GM12878 (cell line): ENCODE results near the gene PHF21B. TPM values are rescaled to one million over a fixed set of nuclear protein-coding genes. Genes with fewer than 3 reads are reported as not detected.

ENCODE experiments used
- ATAC-seq: fragments of 200-7000 bp; cut with Tn5 transposase; 3 replicates; pipeline ENCODE4 v1.9.1; 2020; ENCODE audit warnings: mild to moderate bottlenecking, moderate library complexity
- BruUV-seq: library from RNA; stranded (reverse); fragments of 400-500 nt; replicated peaks from 2 replicates; lab custom pipeline; 2021; lab: Mats Ljungman, UMichigan
- CTCF ChIA-PET: fragments of 300-600 bp; sonication (Branson Sonifier 250); formaldehyde crosslinking; extraction: SDS; loops from one replicate; lab custom pipeline; 2021; ENCODE audit warnings: inconsistent platforms; lab: Yijun Ruan, JAX
- POLR2A ChIA-PET: fragments of 350-600 bp; formaldehyde crosslinking; extraction: SDS; loops from one replicate; lab custom pipeline; 2021; ENCODE audit warnings: inconsistent platforms; lab: Charles Lee
- RAD21 ChIA-PET: fragments of 300-600 bp; sonication (Branson Sonifier 250); formaldehyde crosslinking; loops from one replicate; lab custom pipeline; 2023; ENCODE audit warnings: antibody characterized with exemption; ENCODE audit not compliant: unreplicated experiment; lab: Charles Lee
- SMC1A ChIA-PET: fragments of 300-600 bp; sonication (Branson Sonifier 250); formaldehyde crosslinking; loops from one replicate; lab custom pipeline; 2023; ENCODE audit not compliant: unreplicated experiment, uncharacterized antibody; lab: Charles Lee
- DNase-seq: peaks from one replicate; pipeline ENCODE4 v3.0.0-alpha.2; 2011; ENCODE audit warnings: low read depth, low spot score
- FAIRE-seq: peaks from 3 replicates; lab custom pipeline; 2011; peaks lifted over from hg19 to GRCh38; lab: Jason Lieb, UNC
- H2AFZ ChIP-seq: 2 replicates; pipeline ENCODE4 v1.6.0; 2011; ENCODE audit warnings: low read depth, low read length, control low read depth; ENCODE audit not compliant: control insufficient read depth
- H3K27ac ChIP-seq: 2 replicates; pipeline ENCODE4 v1.5.1; 2011; ENCODE audit warnings: control low read depth; ENCODE audit not compliant: control insufficient read depth, insufficient read depth
- H3K27me3 ChIP-seq, 2 experiments: replicated peaks in 1 of 2; 2 replicates each; pipeline versions ENCODE4 v1.6.0 to v1.6.1; 2011; ENCODE audit warnings: low read length in 1 of 2; ENCODE audit not compliant: control insufficient read depth in 2 of 2, insufficient read depth in 2 of 2
- H3K36me3 ChIP-seq, 2 experiments: 2 replicates each; pipeline ENCODE4 v1.5.1; 2011; ENCODE audit warnings: low read length in 1 of 2; ENCODE audit not compliant: control insufficient read depth in 2 of 2, insufficient read depth in 2 of 2
- H3K4me1 ChIP-seq: 2 replicates; pipeline ENCODE4 v1.6.1; 2011; ENCODE audit warnings: mild to moderate bottlenecking, low read length, moderate library complexity, mixed read lengths; ENCODE audit not compliant: control insufficient read depth, insufficient read depth
- H3K4me2 ChIP-seq: 2 replicates; pipeline ENCODE4 v1.6.0; 2011; ENCODE audit warnings: control low read depth; ENCODE audit not compliant: control insufficient read depth, insufficient read depth
- H3K4me3 ChIP-seq: fragments of 200-600 bp; sonication (generic); 2 replicates; pipeline ENCODE4 v1.5.1; 2016
- H3K79me2 ChIP-seq: 2 replicates; pipeline ENCODE4 v1.6.0; 2011; ENCODE audit warnings: low read length; ENCODE audit not compliant: control insufficient read depth, insufficient read depth
- H3K9ac ChIP-seq: 2 replicates; pipeline ENCODE4 v1.8.0; 2011; ENCODE audit warnings: low read length, control low read depth, mixed read lengths; ENCODE audit not compliant: control insufficient read depth, insufficient read depth
- H3K9me3 ChIP-seq: replicated peaks from 3 replicates; pipeline ENCODE4 v1.5.1; 2011; ENCODE audit warnings: mild to moderate bottlenecking, low read length; ENCODE audit not compliant: control insufficient read depth, insufficient read depth
- H4K20me1 ChIP-seq: 2 replicates; pipeline ENCODE4 v1.6.0; 2011; ENCODE audit not compliant: control insufficient read depth, insufficient read depth
- BHLHE40 ChIP-seq, 2 experiments: fragments of 450-650 bp in 1 of 2; IDR thresholded peaks; 2 replicates each; pipeline ENCODE4 v1.6.1; 2011 to 2017; ENCODE audit warnings: low read depth in 2 of 2, borderline replicate concordance in 1 of 2, improper control_type of control experiment in 1 of 2, low read length in 1 of 2, mild to moderate bottlenecking in 1 of 2
- BMI1 ChIP-seq: fragments of 450-650 bp; IDR thresholded peaks from 2 replicates; pipeline ENCODE4 v1.6.1; 2016; ENCODE audit warnings: mild to moderate bottlenecking, moderate library complexity, borderline replicate concordance
- CBX5 ChIP-seq: sonication (generic); IDR thresholded peaks from 2 replicates; pipeline ENCODE4 v1.6.1; 2016; ENCODE audit warnings: low read depth, moderate library complexity, mild to moderate bottlenecking, inconsistent platforms
- CEBPB ChIP-seq, 2 experiments: fragments of 150-350 bp in 1 of 2; IDR thresholded peaks; 2 replicates each; pipeline ENCODE4 v1.6.1; 2012 to 2014; ENCODE audit warnings: low read depth in 2 of 2, low read length in 2 of 2, borderline replicate concordance in 1 of 2, inconsistent platforms in 1 of 2
- DPF2 ChIP-seq: fragments of 450-650 bp; IDR thresholded peaks from 2 replicates; pipeline ENCODE4 v1.6.1; 2017; ENCODE audit warnings: mild to moderate bottlenecking
- ESRRA ChIP-seq: IDR thresholded peaks from 2 replicates; pipeline ENCODE4 v1.6.1; 2012; ENCODE audit warnings: mild to moderate bottlenecking, low read length, improper control_type of control experiment
- EZH2 ChIP-seq: IDR thresholded peaks from 2 replicates; pipeline ENCODE4 v1.6.1; 2012; ENCODE audit warnings: low read depth, mild to moderate bottlenecking, control low read depth, inconsistent platforms, low read length, borderline replicate concordance; ENCODE audit not compliant: control insufficient read depth
- FOS ChIP-seq: IDR thresholded peaks from 3 replicates; pipeline ENCODE4 v1.6.1; 2011; ENCODE audit warnings: borderline replicate concordance; ENCODE audit not compliant: insufficient read length; ENCODE audit errors: extremely low read depth
- IKZF1 ChIP-seq: fragments of 450-650 bp; conservative IDR thresholded peaks from 2 replicates; pipeline ENCODE4 v1.6.1; 2017; ENCODE audit warnings: antibody characterized with exemption, mild to moderate bottlenecking
- IKZF2 ChIP-seq, 2 experiments: fragments of 450-650 bp; IDR thresholded peaks; 2 replicates each; pipeline ENCODE4 v1.6.1; 2017; ENCODE audit warnings: mild to moderate bottlenecking in 2 of 2, moderate library complexity in 2 of 2
- IRF4 ChIP-seq: IDR thresholded peaks from 2 replicates; pipeline ENCODE4 v1.6.1; 2011; ENCODE audit warnings: low read depth, low read length
- MYB ChIP-seq: fragments of 150-350 bp; IDR thresholded peaks from 2 replicates; pipeline ENCODE4 v1.6.1; 2014; ENCODE audit warnings: mild to moderate bottlenecking, low read depth, low read length, borderline replicate concordance
- NBN ChIP-seq: fragments of 450-650 bp; IDR thresholded peaks from 2 replicates; pipeline ENCODE4 v1.6.1; 2016
- NR2F1 ChIP-seq: fragments of 450-650 bp; conservative IDR thresholded peaks from 2 replicates; pipeline ENCODE4 v1.6.1; 2017; ENCODE audit warnings: mild to moderate bottlenecking
- SIN3A ChIP-seq: IDR thresholded peaks from 2 replicates; pipeline ENCODE4 v1.6.1; 2012; ENCODE audit warnings: low read depth, low read length, improper control_type of control experiment
- SRF ChIP-seq, 2 experiments: IDR thresholded peaks; 2 replicates each; pipeline ENCODE4 v1.6.1; 2011; ENCODE audit warnings: low read depth in 2 of 2, low read length in 2 of 2, mild to moderate bottlenecking in 1 of 2, moderate library complexity in 1 of 2
- SUZ12 ChIP-seq: fragments of 200-600 bp; sonication (generic); IDR thresholded peaks from one replicate; pipeline ENCODE4 v1.6.1; 2018; ENCODE audit warnings: antibody characterized with exemption, mild to moderate bottlenecking; ENCODE audit not compliant: unreplicated experiment
- ZSCAN29 ChIP-seq: fragments of 450-650 bp; IDR thresholded peaks from 2 replicates; pipeline ENCODE4 v1.6.1; 2017; ENCODE audit warnings: mild to moderate bottlenecking, moderate library complexity
- WGBS: methylation state at CpG from one replicate; pipeline ENCODE4 v1.1.6; 2016; ENCODE audit warnings: low lambda C conversion rate; ENCODE audit not compliant: insufficient replicate concordance, insufficient coverage; ENCODE audit errors: missing lambda C conversion rate; 5-methylcytosine and 5-hydroxymethylcytosine counted together
- in situ Hi-C: fragments of 300-500 bp; cut with MboI; formaldehyde crosslinking; loops from 9 replicates; pipeline ENCODE4 v1.14.3; 2018; ENCODE audit warnings: mixed read lengths
- intact Hi-C: fragments of 100-400 bp; cut with micrococcal nuclease; formaldehyde crosslinking; loops from one replicate; pipeline ENCODE4 v1.14.2; 2022; ENCODE audit not compliant: unreplicated experiment
- polyA plus RNA-seq, 11 experiments: library from polyadenylated mRNA; depleted of rRNA in 4 of 11; unstranded in 6 of 11; stranded (reverse) in 5 of 11; fragments of >200 nt; fragmentation: Nextera tagmentation in 4 of 11; fragmentation: Illumina TruSeq in 1 of 11; extraction: Ambion mirVana in 4 of 11; extraction: Trizol in 1 of 11; gene quantifications; 1 replicate in 1 of 11; 2 replicates in 10 of 11; pipeline versions ENCODE4 v1.2.1 to v1.2.3, GENCODE V29; 2011 to 2016; ENCODE audit warnings: inconsistent platforms in 2 of 11, missing spikeins in 2 of 11, low read depth in 1 of 11
- total RNA-seq, 4 experiments: library from RNA; depleted of rRNA in 3 of 4; stranded (reverse); fragments of >200 nt in 3 of 4; fragmentation: Illumina TruSeq in 1 of 4; extraction: Trizol in 1 of 4; gene quantifications; 2 replicates each; pipeline versions ENCODE4 v1.2.1 to v1.2.3, GENCODE V29; 2013 to 2021
- TF ChIP-seq, protein P1 (sequence below): IDR thresholded peaks from 2 replicates; pipeline ENCODE4 v1.6.1; 2011; ENCODE audit warnings: low read depth, low read length, improper control_type of control experiment, borderline replicate concordance

Gene PHF21B
- total and polyA plus RNA-seq, 10 of the 15 experiments (the other 5 are each of a cell fraction or from before 2014, with no cell fraction given): 0.03 to 0.35 TPM; not detected in 8

DNA sequence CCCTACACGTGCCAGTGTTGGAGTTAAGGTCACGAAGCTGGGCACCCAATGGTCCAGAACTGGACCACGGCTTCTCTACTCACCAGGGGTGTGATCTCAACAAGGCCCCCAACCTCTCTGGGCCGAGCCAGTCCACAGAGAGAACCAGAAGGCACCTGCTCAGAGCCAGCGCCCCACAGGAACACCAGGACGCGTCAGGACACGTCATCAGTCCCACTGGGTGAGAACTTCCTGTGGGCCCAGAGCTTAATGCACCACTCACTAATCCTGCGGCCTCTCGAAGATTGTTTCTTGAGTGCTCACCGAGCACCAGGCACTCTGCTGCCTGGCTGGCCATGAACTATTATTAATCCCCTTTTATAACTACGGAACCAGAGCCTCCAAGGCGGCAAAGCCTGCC, 10.1 kb downstream of the PHF21B start:
- ChIA-PET CTCF (no interaction called here), SMC1A (no interaction called here), RAD21 (no interaction called here), POLR2A (no interaction called here)
- H3K27ac ChIP-seq: no peak overlapping the region
- no TSS peak for BruUV-seq
- no peaks in the 10 kb centered on the region; the same call in 2 of the 3 replicates for H3K9me3 ChIP-seq
- no peak overlapping the region for H3K4me3 ChIP-seq
- no peak overlapping the region for H3K4me2 ChIP-seq
- H3K4me1 ChIP-seq: no peaks in the 10 kb centered on the region
- WGBS: 43% methylated on average over 13 of the region's 13 CpGs
- no peaks in the 10 kb centered on the region for H4K20me1 ChIP-seq
- DNase-seq (no peak), FAIRE-seq (no peak), ATAC-seq (no peak)
- no peaks in the 10 kb centered on the region for H3K36me3 ChIP-seq
- no peaks in the 10 kb centered on the region; a peak in 1 of 4 replicates for H3K27me3 ChIP-seq
- no peaks in the 10 kb centered on the region for H3K79me2 ChIP-seq
- no peak for TF ChIP-seq SUZ12
- TF ChIP-seq IRF4: no peak
- TF ChIP-seq CBX5: no peak
- no peak for TF ChIP-seq SIN3A
- TF ChIP-seq BHLHE40 (IDR thresholded peaks at IDR 0.05; ENCODE audit: borderline replicate concordance in 1 of 2, low read depth in 2 of 2, low read length in 1 of 2): no peak
- no peak for TF ChIP-seq SRF (IDR thresholded peaks at IDR 0.05; ENCODE audit: low read depth in 2 of 2, low read length in 2 of 2)
- in situ Hi-C loops: no loop called here
- intact Hi-C loops: no loop called here
- no peak overlapping the region for H3K9ac ChIP-seq
- no peak overlapping the region for H2AFZ ChIP-seq

DNA sequence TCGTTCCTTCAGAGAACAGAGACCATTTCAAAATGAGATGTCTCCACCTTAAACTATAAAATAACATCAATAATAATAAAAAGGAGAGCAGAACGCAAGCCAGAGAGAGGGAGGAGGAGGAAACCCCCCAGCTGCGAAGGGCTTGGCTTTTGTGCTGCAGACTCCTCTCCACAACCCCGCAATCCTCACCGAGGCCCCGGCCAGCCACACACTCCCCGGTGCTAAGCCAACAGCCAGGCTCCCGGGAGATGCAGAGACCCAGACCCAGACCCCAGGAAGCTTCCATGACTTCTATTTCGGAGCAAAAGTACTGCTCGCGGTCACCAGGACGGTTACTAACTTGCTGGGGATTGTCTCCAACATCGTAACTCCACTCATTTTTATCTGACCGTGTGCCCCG, 10.6 kb downstream of the PHF21B start:
- ChIA-PET POLR2A (no interaction called here), RAD21 (no interaction called here), SMC1A (no interaction called here), CTCF (no interaction called here)
- Histone ChIP-seq H3K9ac (no peak overlapping the region), H2AFZ (no peak overlapping the region), H3K79me2 (no peaks in the 10 kb centered on the region), H4K20me1 (no peaks in the 10 kb centered on the region), H3K4me2 (no peak overlapping the region), H3K27ac (no peak overlapping the region), H3K4me1 (no peaks in the 10 kb centered on the region), H3K4me3 (no peak overlapping the region), H3K9me3 (no peaks in the 10 kb centered on the region; the same call in 2 of the 3 replicates), H3K27me3 (no peaks in the 10 kb centered on the region; a peak in 1 of 4 replicates), H3K36me3 (no peaks in the 10 kb centered on the region)
- no peak for ATAC-seq
- no TSS peak for BruUV-seq
- in situ Hi-C loops: no loop called here
- intact Hi-C loops: no loop called here
- no peak for DNase-seq
- WGBS: 59% methylated on average over 15 of the region's 15 CpGs
- no peak for FAIRE-seq
- TF ChIP-seq DPF2 (no peak), IKZF1 (no peak), EZH2 (no peak), FOS (no peak), NBN (no peak), BMI1 (no peak), CEBPB (IDR thresholded peaks at IDR 0.05; ENCODE audit: borderline replicate concordance in 1 of 2, low read depth in 2 of 2, low read length in 2 of 2) (no peak), MYB (no peak), ESRRA (no peak), ZSCAN29 (no peak), IKZF2 (IDR thresholded peaks at IDR 0.05) (no peak), NR2F1 (no peak)
- TF ChIP-seq, protein P1, sequence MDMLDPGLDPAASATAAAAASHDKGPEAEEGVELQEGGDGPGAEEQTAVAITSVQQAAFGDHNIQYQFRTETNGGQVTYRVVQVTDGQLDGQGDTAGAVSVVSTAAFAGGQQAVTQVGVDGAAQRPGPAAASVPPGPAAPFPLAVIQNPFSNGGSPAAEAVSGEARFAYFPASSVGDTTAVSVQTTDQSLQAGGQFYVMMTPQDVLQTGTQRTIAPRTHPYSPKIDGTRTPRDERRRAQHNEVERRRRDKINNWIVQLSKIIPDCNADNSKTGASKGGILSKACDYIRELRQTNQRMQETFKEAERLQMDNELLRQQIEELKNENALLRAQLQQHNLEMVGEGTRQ: no peak
